ENCODE results near the gene RPL41.
"Not testable (repeated sequence)": the region's sequence is repeated elsewhere in the genome, so short reads cannot be mapped to it uniquely, and the experiment has no call there.

RPL41 gene

DNA sequence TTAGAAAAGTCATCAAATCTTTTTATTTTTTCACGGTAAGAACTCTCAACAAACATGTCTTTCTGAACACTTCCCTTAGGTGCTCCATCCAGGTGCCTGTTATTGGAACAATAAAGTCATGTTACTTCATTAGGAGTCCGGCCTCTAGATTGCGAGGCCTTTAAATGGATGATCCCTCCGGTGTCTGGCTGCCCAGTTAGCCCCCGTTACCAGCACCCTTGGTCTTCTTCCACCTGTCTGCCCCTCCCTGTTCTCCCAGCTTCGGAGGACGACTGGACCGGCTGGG is 12.7 kb upstream of the RPL41 start:
- no peak for DNase-seq

GRCh38 chr12:56104109-56104814 is 12.2 kb upstream of the RPL41 start, which contains the start of gene PA2G4:
Gene PA2G4 (plus strand): TSS chr12:56104559. CDS start chr12:56104738, 179 bp downstream.
- peak; percentile 96 to 99 for DNase-seq

DNA sequence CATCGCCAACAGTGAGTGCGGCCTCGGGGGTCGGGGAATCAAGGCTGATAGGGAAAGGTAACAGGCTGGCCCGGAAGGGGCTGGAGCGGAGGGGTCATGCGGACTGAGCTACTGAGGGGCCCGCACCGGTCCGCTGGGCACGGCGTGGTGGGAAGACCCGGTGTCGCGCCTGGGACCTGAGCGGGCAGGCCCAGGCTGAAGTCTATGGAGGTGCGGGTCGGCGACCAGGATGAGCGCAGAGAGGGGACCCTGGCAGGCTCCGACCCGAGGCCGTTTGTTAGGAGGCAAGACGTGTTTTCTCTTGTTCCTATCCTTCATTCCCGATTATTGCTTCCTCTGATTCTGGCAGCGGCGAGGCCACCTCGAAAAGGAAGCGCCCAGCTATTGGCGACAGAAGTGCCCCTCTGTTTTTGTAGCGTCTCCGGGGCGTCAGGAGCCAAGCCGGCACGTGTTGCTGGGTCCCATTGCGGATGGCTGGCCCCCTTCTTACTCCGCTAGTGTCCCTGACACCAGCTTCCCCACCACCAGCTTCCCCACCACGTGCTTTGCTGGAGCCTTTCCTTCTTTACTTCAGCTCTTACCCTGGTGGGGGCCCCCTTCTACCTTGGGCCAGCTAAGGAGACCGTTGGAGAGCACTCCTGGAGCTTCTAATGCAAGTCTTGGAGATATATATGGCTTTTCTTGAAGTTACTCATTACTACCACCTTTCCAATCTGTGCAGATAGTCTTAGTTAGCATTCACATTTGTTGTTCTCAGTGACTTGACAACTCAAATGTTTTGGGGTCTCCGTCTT is 11.4 kb upstream of the RPL41 start:
- DNase-seq: peak in 1 of 2 experiments; percentile 46

GRCh38 chr12:56105609-56105902 is 10.9 kb upstream of the RPL41 start:
- DNase-seq: no peak

GRCh38 chr12:56107242-56107641 is 9.2 kb upstream of the RPL41 start:
- no peak for DNase-seq

GRCh38 chr12:56110571-56110970 is 5.9 kb upstream of the RPL41 start:
- no peak for DNase-seq

- DNase-seq: no peak
Observed at GRCh38 chr12:56114084-56114483, 2.3 kb upstream of the RPL41 start.

DNA sequence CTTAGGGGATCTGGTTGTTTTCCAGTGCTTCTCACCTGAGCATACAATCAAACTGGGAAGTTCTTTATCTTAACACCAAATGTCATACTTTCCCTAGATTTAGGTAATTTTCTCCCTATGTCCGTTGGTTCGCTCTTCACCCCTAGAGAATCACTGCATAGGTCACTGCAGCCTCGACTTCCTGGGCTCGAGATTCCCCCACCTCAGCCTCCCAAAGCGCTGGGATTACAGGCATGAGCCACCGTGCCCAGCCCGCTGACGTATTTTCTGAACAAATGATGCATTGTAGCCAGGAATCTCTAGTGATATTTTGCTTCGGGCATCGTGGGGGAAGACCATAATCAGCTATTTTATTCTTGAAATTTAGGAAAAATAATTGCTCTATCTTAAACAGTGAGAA is 1.1 kb upstream of the RPL41 start:
- no peak for DNase-seq

- not testable (repeated sequence) for DNase-seq
Observed at GRCh38 chr12:56117082-56117706, 761 bp downstream of the RPL41 start.

DNA sequence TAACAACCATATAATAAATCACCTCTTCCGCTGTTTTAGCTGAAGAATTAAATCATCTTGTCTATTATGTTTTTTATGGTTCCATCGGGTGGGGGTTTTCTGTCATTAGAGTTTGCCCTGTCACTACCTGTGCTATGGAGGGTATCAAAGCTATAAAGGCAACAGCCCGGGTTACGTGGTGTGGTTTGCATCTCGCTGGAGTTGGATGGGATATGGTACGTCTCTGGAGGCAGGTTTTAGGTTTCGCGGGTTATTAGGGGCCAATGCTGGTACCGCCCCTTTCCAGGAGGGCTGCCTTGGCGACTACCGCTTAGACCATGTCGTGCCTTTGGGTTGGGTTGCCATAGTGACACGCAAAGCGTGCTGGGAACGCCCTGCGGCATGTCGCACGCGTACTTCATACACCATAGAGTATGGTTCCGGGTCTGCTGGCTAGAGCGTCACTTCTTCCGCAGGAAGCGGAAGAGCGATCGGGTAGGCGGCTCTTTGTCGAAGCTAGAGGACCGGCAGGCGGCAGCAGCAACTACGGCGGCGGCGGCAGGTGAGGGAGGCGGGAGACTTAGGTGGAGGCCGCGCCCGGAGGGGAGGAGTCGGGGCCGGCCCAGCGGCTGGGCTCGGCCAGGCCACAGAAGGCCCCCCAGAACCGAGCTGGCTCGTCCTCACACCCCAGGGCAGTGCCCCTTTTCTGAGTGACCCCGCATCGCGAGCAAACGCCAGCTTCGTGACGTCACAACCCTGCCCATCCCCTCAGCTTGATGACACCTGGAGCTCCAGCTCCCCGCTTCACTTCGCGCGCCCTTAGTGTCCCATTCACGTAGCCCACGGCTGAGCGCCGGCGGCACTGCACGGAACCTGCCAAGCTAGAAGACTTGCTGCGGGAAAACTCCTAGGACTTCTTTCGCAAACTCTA is 1.6 kb downstream of the RPL41 start, which contains the start of gene ZC3H10:
ZC3H10 (plus strand) TSS at position 489 of the 910 bp plus-strand sequence. CDS start 2,297 bp downstream, outside the sequence.
- DNase-seq: peak; percentile 95 to 99

- DNase-seq: peak in 1 of 2 experiments; percentile 55
Observed at GRCh38 chr12:56118688-56119357, 2.4 kb downstream of the RPL41 start.

DNA sequence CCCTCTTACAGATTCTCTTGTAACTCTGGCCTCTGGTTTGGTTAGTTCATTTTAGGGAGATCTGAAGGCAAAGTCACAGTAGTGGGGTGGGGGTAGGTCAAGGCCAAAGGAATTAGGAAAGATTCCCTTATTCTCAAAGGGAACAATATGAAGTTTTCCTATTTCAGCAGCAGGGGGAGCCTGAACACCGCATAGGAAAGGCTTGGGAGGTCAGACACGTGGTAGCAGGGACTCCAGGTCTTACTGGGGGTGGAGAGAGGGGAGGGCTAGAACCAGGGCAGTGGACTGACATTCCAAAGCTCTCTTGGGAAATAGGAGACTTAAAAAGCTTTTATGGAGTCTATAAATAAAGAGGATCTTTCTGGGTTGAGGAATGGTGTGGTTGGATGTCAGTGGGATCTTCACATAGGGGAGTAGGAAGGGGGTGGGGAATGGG is 2.9 kb downstream of the RPL41 start:
- peak; percentile 56 to 82 for DNase-seq

GRCh38 chr12:56120158-56120846 is 3.9 kb downstream of the RPL41 start:
- DNase-seq: no peak

DNA sequence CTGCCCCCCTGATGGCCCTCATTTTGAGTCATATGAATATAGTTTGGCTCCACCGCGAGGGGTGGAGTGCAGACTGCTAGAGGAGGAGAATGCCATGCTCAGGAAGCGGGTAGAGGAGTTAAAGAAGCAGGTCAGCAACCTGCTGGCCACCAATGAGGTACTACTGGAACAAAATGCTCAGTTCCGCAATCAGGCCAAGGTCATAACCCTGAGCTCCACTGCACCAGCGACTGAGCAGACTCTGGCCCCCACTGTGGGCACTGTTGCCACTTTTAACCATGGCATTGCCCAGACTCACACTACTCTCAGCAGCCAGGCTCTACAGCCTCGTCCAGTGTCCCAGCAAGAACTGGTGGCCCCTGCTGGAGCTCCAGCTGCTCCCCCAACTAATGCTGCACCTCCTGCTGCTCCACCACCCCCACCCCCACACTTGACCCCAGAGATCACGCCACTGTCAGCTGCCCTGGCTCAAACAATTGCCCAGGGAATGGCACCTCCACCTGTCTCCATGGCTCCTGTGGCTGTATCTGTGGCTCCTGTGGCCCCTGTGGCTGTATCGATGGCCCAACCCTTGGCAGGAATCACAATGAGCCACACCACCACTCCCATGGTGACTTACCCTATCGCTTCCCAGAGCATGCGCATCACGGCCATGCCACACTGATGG is 4.9 kb downstream of the RPL41 start:
- no peak for DNase-seq

GRCh38 chr12:56122637-56123036 is 6.2 kb downstream of the RPL41 start:
- DNase-seq: no peak

DNA sequence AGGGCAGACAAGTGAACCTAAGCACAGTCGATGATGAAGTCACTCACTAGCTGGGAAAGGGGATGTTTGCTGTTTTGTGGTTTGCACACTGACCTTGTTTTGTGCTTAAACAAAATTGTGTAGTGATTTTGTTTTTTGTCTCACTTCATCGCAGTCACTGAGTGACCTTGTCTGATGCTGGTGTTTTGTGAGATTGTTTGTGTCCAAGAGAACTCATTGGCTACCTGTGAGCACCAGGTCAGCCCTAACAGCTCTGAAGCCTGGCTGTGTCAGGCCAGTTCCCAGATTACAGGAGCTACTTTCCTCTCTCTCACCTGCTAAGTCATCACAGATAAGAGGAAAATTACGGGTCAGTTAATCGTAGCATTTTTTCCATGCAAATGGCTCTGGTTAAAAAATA is 7.7 kb downstream of the RPL41 start:
- no peak for DNase-seq

GRCh38 chr12:56126732-56127239 is 10.4 kb downstream of the RPL41 start:
- no peak for DNase-seq

DNA sequence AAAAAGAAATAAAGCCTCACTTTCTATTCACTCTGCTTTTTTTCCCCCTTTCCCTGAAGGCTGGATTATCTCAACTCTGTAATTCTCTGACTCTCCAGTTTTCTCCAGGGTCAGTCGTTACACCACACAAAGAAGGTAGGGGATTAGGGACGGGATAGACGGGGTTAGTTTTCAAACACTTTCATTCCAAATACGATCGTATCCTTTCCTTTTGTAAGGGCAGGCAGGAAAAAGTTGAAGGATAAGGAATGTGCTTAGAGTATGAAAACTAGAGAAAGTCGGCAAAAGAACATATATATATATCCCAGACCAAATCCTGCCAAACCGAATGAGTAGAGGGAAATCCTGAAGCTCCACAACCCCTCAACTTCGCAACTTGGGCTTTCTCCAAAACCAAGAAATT is 11.1 kb downstream of the RPL41 start:
- no peak for DNase-seq

GRCh38 chr12:56127888-56128669 is 11.6 kb downstream of the RPL41 start, which contains the start of gene ESYT1:
Gene ESYT1 (plus strand): TSS chr12:56128267. CDS start chr12:56128320, 53 bp downstream.
- DNase-seq: peak; percentile 99 to 100

GRCh38 chr12:56128670-56129205 is 12.3 kb downstream of the RPL41 start:
- peak in 1 of 2 experiments; percentile 26 for DNase-seq

Measured in NCI-H524 (cell line).